CD4-positive, alpha-beta T cell treated with Interleukin-4 for 4 hours (primary cell): ENCODE data around the gene SPATA6L.
A peak's percentile ranks its signal among the peaks of the same experiment; 100 is the strongest.

ENCODE experiments used
- DNase-seq: peaks from one replicate; pipeline ENCODE4 v3.0.0-alpha.2; 2020

SPATA6L gene, protein sequence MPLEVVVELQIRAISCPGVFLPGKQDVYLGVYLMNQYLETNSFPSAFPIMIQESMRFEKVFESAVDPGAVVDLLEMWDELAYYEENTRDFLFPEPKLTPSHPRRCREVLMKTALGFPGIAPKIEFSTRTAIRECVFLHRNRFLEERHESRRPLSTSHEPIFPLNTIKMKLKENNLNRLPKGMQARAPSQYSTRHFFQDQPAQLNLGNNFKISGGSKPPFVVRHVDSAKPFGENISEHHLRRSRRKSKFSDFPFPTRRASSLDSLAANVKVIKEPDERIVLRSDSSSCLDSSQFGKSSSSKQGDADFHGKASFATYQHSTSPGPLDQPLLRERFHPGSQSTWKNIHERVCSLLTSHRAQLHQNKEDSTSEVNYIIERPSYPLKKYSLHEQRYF

DNA sequence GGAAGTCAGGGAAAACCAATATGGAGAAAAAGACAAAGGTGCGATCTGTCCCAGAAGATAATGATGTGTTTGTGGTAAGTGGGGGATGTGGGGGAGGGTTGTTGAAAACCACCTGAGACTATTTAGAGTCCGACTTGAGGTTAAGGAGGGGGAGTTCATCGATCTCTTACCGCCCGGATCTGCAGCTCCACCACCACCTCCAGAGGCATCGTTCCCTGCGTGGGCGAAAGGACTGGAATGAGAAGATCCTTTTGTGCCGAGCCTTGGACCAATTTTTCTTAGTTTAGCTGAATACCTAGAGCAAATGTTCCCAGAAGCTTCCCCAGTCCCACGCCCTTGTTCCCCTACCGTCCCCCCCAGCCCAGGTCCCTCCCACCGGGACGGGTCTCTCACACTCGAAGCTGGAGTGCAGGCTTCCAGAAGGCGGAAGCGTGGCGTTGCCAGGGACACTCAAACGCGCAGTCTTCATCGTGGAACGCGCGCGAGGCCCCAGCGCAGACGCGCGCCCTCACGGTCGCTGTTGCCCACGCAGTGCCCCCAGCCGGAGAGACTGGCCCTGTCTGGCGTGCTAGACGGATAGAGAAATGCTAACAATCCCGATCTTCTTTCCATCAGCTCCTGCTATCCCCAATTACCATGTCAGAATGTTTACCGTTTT, at the start of gene SPATA6L:
Gene SPATA6L (minus strand): TSS at position 439 of the 658 bp plus-strand sequence. CDS start 230 bp downstream, at position 209.
- DNase-seq, result peak; percentile 28

DNA sequence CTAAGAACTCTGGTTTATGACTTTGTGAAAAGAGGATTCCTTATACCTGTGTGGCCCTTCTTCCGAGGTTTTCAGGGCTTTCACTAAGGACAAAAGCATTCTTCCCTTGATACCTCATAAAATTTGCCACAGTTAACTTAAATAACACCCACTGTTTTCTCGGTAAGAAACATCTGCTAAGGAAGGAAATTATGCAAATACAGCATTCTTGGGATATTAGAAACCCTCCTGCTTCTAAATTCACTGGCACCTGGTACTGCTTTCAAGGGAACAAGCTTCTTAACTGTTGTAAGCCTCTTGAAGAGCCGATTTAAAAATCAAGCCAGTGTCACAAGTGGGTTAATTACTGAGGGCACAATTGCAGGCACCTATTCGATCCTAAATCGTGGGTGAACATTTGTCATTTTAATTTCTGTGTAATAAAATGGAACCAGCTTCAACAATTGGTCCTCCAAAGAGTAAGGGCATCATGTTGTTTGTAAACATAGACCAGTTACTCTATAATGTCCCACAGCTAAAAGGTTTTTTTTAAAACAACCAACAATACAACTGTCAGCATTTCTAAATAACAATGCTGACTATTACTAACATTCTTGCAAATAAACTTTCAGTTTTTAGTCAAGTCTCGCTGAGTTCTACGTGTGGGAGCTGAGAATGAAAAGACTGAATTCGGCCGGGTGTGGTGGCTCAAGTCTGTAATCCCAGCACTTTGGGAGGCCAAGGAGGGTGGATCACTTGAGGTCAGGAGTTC, 48.2 kb upstream of the SPATA6L start:
- no peak for DNase-seq

DNA sequence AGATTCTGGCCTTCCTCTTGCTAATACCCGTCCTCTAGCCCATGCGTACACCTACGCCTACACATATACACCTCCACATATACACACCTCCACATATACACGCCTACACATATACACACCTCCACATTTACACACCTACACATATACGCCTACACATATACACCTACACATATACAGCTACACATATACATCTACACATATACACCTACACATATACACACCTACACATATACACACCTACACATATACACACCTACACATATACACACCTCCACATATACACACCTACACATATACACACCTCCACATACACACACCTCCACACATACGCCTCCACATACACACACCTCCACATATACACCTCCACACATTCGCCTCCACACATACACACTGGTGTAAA, 47.6 kb upstream of the SPATA6L start:
- no peak for DNase-seq

DNA sequence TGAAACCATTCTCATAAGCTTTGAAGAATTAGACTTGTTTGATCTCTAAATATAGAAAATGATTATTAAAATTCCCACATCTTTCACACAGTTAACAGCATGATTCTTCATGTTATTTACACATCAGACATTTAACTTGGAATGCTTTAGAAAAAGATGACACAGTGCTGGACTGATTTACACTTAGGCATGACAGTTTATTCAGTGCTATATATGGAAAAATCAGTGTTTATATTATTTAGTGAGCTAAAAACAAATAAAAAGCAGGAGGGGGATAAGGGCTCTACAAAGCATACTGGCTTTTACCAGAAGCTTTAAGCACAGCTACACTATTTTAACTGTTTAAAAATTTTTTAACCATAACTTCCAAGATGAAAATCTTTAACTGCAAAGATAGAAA, 43.1 kb upstream of the SPATA6L start:
- DNase-seq, result no peak

DNA sequence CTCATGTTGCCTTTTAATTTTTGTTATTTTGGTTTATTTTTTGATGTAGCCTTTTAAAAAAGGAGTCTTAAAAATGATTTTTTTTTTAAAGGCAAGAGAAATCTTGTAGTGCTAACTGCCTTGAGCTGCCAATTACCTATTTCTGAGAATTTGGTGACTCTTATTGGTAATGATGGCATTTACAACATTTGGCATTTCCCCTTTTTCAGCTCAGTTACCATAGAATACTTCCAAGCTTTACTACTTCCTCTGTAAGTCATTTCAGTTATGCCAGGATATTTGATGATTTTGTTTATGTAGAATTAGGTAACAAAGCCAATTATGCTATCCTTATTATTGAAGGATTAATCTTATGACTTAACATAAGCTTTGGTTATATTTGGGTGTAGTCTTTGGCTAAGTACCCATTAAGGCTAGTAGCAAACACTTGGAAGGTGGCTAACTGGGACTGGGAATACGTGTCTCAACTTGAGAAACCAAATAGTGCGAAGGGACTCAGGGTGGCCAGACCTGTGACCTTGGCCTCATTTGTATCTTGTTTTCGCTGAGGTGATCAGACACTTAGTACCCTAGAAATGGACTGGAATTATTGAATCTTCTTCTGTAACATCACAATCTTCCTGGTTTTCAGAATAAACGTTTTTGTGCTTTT, 40.8 kb upstream of the SPATA6L start:
- no peak for DNase-seq

DNA sequence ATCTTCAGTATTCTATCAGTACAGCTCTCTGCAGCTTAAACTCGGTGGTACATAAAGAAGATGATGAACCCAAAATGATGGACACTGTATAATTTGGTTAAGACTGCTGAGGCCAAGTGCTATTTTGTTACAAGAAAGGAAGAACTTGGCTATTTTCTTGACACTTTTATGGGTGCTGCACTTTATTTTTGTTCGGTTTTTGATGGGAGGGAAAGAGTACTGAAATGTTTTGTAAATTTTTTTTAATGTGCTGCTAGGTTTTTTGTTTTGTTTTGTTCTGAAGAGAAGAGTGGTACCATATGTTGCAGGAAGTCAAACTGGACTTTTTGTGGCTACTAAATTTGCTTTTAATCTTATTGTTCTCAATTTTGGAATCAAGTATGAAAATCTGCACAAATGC, 39.7 kb upstream of the SPATA6L start:
- DNase-seq, result no peak

DNA sequence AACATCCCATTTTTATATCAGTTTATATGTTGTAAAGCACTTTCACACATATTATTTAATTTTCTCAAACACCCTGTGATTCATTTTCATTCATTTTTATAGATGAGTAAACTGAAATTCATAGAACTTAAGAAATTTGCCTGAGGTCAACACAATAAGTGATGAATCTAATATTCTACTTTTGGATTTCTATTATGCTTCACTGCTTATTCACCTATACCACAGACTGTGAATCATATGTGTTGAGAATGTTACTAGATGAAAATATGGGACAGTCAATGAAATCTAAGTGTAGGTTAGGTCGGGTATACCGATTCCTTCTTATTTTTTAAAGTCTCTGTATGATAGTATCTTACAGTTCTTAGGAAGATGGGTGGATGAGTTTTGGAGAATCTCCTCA, 37.8 kb upstream of the SPATA6L start:
- DNase-seq, result no peak

DNA sequence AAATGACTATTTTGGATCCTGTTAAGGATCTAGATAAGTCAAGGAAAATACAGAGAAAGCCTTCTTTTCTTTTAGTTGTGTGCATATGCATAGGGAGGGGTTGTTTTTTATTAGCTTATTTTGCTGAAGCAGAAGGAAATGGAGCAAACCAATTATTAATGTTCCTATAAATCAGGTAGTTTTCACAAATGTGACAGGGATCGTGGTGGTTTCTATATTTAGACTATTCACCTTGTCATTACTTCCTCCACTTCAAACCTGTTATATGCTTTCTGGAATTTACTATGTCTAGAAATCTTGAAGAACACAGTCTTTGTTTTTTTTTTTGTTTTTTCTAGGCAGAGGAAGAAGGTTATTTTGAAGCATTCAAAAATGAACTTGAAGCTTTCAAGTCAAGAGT, 35.2 kb upstream of the SPATA6L start:
- DNase-seq, result no peak

DNA sequence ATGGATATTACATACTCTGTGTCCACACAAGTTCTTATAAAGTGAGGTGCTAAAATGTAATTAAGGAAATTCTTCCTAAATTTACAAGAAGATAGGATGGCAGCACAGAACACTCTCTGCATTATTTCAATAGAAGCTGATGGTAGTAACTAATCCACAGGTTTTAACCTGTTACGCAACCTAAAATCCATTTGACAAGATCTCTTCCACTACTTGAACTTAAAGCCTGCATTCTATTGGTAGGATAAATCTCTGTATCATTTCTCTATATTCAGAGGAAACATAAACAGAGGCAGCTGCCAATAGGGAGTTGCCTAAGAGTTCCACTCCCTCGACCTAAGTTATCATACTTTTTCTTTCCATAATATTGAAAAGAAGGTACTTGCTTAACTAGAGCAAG, 34.7 kb upstream of the SPATA6L start:
- no peak for DNase-seq

DNA sequence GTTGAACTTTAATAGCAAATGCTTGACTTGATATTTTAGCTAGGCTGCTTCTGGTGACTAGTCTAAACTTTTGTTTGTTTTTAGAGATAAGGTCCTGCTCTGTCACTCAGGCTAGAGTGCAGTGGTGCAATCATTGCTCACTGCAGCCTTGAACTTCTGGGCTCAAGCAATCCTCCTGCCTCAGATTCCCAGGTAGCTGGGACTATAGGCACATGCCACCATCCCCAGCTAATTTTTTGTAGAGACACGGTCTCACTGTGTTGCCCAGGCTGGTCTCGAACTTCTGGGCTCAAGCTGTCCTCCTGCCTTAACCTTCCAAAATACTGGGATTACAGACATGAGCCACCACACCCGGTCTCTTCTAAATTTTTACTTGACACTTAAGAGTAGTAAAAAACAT, 33.8 kb upstream of the SPATA6L start:
- DNase-seq, result no peak

DNA sequence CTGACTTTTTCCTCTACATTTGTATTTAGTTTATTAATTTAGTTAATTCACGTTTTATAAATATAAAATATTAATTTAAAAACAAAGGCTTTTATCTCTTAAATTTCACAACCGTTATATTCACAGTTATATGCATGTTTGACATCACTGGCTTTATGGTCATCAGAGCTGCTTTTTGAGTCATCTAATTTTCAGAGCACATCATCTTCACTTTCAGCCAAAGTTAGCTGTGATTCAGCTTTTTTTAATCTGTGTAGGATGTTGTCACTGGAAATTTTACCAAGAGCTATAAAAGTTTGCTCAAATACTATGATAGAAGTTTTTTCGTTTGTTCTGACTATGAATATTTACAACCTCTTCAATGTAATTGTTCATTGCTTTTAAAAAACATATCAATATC, 25.5 kb upstream of the SPATA6L start:
- DNase-seq, result no peak

DNA sequence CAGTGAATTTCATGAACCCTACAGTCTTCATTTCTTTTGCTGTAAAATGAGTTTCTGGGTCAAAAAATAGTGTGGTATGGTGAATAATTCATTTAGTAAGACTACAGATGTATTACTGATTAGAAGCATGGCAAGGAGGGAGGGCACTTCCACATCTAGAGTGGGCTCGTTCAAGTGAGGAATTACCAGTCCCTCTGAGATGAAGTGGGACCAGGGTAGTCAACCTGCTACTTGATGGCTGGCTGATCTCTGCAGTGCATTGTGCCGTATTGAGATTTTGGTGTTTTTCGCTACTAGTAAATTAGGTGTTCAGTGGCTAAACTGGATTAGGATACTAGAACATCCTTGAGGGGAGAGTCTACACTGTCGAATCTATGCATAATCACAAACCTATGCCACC, 23.9 kb upstream of the SPATA6L start:
- DNase-seq, result no peak

DNA sequence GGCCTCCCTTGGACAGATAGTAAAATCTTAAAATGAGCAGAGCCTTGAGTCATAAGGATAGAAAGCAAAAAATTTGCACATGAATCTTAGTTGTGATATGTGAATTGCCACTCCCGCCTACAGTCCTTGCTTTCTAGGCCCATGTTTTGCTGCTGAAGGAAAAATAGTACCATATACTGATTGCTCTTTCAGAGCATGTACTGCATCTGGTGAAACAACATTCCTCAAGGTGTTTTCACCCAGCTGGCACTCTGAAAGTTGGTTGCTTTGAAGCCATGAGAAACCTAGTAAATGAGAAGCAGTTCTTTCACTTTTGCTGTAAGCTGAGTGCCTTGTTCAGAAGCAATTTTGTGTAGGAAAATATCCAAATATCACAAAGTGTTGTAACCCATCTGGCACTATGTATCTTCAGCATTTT, 23.4 kb upstream of the SPATA6L start:
- no peak for DNase-seq

DNA sequence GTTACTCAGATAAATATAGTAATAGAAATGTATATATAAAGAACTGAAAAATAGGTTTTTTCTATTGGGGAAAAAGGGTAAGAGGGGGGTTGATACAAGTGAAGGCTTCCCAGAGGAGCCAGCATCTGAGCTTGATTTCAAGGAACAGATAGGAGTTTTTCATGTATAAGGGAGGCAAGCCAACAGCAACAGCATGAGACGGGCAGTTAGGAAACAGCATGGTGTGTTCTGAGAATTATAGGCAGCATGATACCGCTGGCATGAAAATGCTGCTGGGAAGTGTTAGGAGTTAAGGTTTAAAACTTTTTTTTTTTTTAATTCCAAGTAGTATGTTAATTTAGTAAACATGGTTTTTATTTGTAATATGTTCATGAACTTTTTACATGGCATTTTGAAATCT, 22.7 kb upstream of the SPATA6L start:
- DNase-seq, result no peak

DNA sequence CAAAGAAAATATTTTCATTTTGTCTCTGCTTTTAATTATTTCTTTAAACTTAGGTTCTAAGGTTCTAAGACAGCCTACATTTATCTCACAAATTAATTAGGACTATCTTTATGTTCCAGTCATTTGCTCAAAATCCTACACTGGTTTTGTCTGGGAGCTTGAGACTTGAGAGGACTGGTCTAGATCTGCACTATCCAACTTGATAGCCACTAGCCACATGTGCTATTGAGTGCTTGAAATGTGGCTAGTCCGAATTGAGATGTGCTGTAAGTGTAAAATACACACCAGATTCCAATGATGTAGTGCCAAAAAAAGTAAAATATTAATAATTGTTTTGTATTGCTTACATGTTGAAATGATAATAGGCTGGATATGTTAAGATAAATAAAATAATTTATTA, 20.3 kb upstream of the SPATA6L start:
- no peak for DNase-seq

DNA sequence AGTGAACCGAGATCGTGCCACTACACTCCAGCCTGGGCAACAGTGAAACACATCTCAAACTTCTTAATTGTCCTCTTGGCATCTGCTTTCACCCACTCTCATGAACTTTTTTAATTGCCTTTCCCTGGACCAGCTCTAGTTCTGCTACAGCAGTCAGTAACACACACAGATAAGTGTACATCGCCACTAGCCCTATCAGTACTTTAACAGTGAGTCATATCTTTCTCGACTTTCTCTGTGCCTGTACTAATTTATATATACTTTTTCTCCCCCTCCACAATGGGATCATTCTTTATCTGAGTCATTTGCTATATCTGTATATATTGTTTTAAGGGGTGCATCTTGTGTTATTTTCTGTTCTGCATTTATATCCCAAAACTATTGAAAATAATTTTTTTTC, 19.8 kb upstream of the SPATA6L start:
- DNase-seq, result no peak

DNA sequence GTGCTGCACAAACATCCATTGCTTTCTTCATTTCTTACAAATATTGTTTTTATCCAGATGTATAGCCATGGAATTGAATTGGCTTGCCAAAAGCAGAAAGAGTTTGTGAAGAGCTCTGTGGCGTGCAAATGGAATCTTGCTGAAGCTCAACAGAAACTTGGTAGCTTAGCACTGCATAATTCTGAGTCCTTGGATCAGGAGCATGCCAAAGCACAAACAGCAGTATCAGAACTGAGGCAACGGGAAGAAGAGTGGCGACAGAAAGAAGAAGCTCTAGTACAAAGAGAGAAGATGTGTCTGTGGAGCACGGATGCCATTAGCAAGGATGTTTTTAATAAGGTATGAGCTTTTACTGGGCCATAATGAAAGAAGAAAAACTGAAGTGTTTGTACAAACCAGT, 18.5 kb upstream of the SPATA6L start:
- DNase-seq, result no peak

DNA sequence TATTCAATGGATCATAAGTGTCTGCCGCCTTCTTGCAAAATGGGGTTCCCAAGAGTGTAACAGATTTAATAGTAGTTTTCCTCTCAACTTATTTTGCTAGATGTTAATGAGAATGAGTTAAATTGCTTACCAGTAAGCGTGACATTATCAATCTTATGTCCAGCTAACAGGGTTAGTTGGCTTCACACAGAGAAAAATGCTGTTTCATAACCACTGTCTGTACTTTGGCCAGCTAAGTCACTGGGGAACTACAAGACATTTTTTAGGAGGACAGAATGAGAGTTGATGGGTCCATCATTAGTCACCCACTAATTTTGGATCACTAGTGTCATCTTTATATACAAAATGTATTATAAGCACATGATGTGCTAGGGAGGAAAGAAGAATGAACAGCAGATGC, 14.5 kb upstream of the SPATA6L start:
- no peak for DNase-seq

DNA sequence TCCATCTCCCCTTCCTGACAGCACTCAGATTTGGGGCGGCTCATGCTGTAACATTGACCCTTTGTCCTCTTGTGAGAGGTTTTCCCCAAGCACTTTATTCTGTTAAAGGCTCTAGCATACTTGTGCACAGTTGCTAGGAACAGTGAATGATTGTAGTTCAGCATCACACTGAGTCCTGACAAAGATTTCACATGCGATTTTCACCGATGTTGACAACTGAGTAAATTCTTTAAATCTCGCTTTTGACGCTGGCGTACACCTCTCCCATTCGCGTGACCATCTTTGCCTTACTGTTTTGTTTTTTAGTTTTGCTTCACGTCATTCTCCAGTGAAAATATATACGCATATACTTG, 13.9 kb upstream of the SPATA6L start:
- no peak for DNase-seq

DNA sequence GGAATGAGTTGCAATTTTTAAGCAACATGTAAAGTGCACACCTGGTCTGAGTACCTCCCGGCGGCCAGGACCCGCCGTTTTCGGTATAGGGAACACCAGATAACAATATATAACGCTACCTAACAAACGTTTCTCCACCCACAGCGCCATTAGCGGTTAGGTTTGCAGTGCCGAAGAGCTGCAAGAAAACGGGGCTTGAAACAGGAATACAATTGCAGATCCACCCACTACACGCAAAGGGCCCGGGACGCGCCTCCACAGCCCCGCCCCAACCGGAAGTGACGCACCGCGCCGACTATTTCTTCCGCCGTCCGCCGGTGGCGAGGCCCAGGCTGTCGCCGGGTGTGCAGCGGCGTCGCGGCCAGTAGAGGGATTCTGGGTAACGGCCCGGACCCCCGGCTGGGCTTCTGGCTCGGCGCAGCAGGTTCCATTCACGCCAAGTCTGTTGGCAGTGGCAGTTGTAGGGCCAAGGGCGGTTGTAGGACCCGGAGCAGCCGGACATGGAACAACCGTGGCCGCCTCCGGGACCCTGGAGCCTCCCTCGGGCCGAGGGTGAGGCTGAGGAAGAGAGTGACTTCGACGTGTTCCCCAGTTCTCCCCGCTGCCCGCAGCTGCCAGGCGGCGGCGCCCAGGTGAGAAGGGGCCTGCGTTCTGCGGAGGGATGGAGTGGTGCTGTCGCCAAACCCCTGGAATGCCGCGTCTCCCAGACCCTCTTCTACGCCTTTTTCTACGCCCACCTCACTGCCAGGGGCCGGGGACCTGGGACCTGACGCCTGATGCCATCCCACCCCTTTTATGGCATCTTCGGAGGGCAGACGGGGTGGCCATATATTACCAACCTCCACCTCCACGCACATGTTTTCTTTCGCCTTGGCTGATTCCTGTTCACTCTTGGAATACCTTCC, 13.2 kb upstream of the SPATA6L start, which contains the start of gene CDC37L1:
Gene CDC37L1 (plus strand): TSS at position 302 of the 905 bp plus-strand sequence. CDS start 199 bp downstream, at position 501.
- DNase-seq, result peak; percentile 98

DNA sequence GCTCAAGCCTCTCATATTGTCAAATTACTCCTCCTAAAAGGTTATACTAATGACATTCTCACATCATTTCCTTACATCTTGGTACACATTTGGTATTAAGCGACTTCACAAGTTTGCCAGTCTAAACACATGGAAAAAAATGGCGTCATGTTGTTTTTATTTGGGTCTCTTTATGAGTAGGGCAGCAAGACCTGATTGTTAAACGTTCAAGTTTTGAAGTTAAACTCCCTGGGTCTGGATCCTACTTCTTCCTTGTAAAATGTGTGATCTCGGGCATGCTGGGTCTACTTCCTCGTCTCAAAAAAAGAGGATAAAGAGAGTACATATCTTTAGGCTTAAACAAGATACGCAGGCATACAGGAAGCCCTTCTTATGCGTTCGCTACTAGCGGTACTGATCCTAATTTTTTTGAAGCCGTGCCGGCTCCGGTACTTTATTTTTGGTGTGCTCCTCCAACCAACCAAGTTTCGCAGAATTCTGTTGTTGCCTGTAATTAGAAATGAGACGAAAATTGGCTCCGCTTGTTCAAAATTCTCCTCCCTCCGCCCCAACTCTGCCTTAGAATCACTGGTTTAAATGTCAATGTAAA, 12.5 kb upstream of the SPATA6L start:
- peak; percentile 35 for DNase-seq

DNA sequence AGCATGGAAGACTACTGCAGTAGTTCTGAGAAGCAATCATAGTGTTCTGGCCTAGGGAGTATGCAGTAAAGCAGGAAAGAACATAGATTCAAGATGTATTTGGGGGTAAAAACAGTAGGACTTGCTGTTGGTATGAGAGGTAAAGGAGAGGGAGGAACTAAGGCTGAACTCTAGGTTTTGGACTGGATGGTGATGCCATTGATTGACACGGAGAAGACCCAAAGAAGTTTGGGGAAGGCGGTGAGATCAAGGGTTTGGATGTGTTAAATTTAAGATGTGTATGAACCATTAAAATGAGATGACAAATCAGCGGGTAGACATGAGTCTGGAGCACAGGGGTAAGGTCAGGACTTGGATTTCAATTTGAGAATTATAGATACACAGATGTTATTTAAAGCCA, 11.1 kb upstream of the SPATA6L start:
- DNase-seq, result no peak
